ENCODE results near the gene IYD.

Gene IYD

DNA sequence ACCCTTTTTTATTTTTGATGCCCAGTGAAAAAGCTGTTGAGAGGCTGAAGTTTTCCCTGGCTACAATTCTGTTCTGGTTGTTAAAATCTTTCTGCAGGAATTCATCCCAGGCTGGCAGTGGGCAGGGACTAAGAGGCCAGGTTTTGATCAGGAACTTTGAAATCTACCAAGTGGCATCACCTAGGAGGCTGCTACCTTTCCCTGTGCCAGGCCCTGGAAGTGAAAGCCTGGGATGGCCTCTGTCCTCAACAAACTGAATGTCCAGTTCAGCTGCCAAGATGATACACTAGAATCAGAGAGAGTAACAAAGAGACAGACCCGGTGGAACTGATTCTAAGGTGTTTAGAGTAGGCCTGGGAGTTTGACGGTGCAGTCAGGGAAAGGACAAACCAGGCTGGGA, 596 bp downstream of the IYD start:
- Histone ChIP-seq H2AFZ (ENCODE audit: low read depth) (no peak overlapping the region), H3K27me3 (ENCODE audit: insufficient read depth, low read depth) (no peaks in the 10 kb centered on the region), H4K20me1 (ENCODE audit: insufficient read depth) (no peaks in the 10 kb centered on the region), H3K4me3 (IDR thresholded peaks at IDR 0.05; ENCODE audit: insufficient read depth, low read depth, low read length) (no peak overlapping the region), H3K4me2 (no peak overlapping the region), H3K4me1 (ENCODE audit: low read depth, poor library complexity, severe bottlenecking) (no peaks in the 10 kb centered on the region), H3K9ac (no peak overlapping the region), H3K27ac (no peak overlapping the region), H3K79me2 (ENCODE audit: insufficient read depth, low read depth) (no peaks in the 10 kb centered on the region), H3K36me3 (ENCODE audit: insufficient read depth) (no peaks in the 10 kb centered on the region)
- TF ChIP-seq, protein P1, sequence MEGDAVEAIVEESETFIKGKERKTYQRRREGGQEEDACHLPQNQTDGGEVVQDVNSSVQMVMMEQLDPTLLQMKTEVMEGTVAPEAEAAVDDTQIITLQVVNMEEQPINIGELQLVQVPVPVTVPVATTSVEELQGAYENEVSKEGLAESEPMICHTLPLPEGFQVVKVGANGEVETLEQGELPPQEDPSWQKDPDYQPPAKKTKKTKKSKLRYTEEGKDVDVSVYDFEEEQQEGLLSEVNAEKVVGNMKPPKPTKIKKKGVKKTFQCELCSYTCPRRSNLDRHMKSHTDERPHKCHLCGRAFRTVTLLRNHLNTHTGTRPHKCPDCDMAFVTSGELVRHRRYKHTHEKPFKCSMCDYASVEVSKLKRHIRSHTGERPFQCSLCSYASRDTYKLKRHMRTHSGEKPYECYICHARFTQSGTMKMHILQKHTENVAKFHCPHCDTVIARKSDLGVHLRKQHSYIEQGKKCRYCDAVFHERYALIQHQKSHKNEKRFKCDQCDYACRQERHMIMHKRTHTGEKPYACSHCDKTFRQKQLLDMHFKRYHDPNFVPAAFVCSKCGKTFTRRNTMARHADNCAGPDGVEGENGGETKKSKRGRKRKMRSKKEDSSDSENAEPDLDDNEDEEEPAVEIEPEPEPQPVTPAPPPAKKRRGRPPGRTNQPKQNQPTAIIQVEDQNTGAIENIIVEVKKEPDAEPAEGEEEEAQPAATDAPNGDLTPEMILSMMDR (conservative IDR thresholded peaks at IDR 0.05; ENCODE audit: low read depth, low read length): no peak

- Histone ChIP-seq H4K20me1 (ENCODE audit: insufficient read depth) (no peaks in the 10 kb centered on the region), H3K36me3 (ENCODE audit: insufficient read depth) (no peaks in the 10 kb centered on the region), H3K79me2 (ENCODE audit: insufficient read depth, low read depth) (no peaks in the 10 kb centered on the region), H3K27me3 (ENCODE audit: insufficient read depth, low read depth) (no peaks in the 10 kb centered on the region), H2AFZ (ENCODE audit: low read depth) (no peak overlapping the region), H3K4me1 (ENCODE audit: low read depth, poor library complexity, severe bottlenecking) (no peaks in the 10 kb centered on the region), H3K4me2 (no peak overlapping the region), H3K4me3 (IDR thresholded peaks at IDR 0.05; ENCODE audit: insufficient read depth, low read depth, low read length) (no peak overlapping the region), H3K27ac (no peak overlapping the region), H3K9ac (no peak overlapping the region)
- TF ChIP-seq, protein P1 (conservative IDR thresholded peaks at IDR 0.05; ENCODE audit: low read depth, low read length): no peak
These were observed 1.3 kb downstream of the IYD start for GRCh38 chr6:150370112-150370511.

DNA sequence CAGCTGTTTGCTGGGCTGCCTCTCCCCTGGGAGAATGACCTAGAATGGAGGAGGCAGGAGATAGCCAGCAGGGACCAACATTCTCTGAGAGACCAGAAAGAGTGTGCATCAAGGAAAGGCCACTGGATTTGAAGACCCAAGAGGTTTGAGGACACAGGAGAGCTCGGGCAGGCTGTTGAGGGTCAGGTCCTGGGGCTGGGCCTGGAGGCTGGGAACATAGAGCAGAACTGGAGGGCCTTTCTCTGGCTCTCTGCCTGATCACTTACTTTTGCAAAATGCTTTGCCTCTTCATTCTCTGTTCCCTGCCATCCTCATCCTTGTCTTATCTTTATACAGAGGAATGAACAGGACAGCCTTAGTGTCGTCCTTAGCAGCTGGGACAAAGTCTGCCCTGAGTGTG, 2.5 kb downstream of the IYD start:
- no peak overlapping the region for H3K27ac ChIP-seq
- no peaks in the 10 kb centered on the region for H3K79me2 ChIP-seq (ENCODE audit: insufficient read depth, low read depth)
- no peaks in the 10 kb centered on the region for H3K27me3 ChIP-seq (ENCODE audit: insufficient read depth, low read depth)
- H2AFZ ChIP-seq (ENCODE audit: low read depth): no peak overlapping the region
- no peak overlapping the region for H3K9ac ChIP-seq
- H3K4me3 ChIP-seq (IDR thresholded peaks at IDR 0.05; ENCODE audit: insufficient read depth, low read depth, low read length): no peak overlapping the region
- no peaks in the 10 kb centered on the region for H4K20me1 ChIP-seq (ENCODE audit: insufficient read depth)
- no peaks in the 10 kb centered on the region for H3K4me1 ChIP-seq (ENCODE audit: low read depth, poor library complexity, severe bottlenecking)
- H3K36me3 ChIP-seq (ENCODE audit: insufficient read depth): no peaks in the 10 kb centered on the region
- H3K4me2 ChIP-seq: no peak overlapping the region
- TF ChIP-seq, protein P1 (conservative IDR thresholded peaks at IDR 0.05; ENCODE audit: low read depth, low read length): no peak

DNA sequence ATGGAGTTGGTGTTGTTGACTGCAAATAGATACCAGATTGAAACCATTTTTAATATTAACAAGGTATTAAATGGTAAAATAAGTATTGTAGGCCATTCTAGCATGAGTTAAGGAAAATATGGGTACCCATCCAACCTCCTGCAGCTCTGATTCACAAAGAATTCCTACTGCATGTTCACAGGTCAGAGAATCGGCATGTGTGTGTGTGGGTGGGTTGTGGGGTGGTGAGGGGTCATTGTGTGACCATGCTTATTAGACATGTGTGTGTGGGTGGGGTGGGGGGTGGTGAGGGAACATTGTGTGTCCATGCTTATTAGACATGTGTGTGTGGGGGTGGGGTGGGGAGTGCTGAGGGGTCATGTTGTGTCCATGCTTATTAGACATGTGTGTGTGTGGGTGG, 3.2 kb downstream of the IYD start:
- H2AFZ ChIP-seq (ENCODE audit: low read depth): no peak overlapping the region
- no peak overlapping the region for H3K9ac ChIP-seq
- TF ChIP-seq, protein P1 (conservative IDR thresholded peaks at IDR 0.05; ENCODE audit: low read depth, low read length): no peak
- H3K4me3 ChIP-seq (IDR thresholded peaks at IDR 0.05; ENCODE audit: insufficient read depth, low read depth, low read length): no peak overlapping the region
- H3K4me1 ChIP-seq (ENCODE audit: low read depth, poor library complexity, severe bottlenecking): no peaks in the 10 kb centered on the region
- no peaks in the 10 kb centered on the region for H3K36me3 ChIP-seq (ENCODE audit: insufficient read depth)
- H3K27me3 ChIP-seq (ENCODE audit: insufficient read depth, low read depth): no peaks in the 10 kb centered on the region
- H4K20me1 ChIP-seq (ENCODE audit: insufficient read depth): no peaks in the 10 kb centered on the region
- no peak overlapping the region for H3K4me2 ChIP-seq
- H3K79me2 ChIP-seq (ENCODE audit: insufficient read depth, low read depth): no peaks in the 10 kb centered on the region
- H3K27ac ChIP-seq: no peak overlapping the region

Measured in KMS-11 (cell line).